Progenitor cell of endocrine pancreas (in vitro differentiated cells): ENCODE results near the gene DENND1A. TPM values are rescaled to one million over a fixed set of nuclear protein-coding genes. Genes with fewer than 3 reads are reported as not detected.
"Not testable (repeated sequence)": the region's sequence is repeated elsewhere in the genome, so short reads cannot be mapped to it uniquely, and the experiment has no call there.

Source experiments
- DNase-seq: peaks from one replicate; pipeline ENCODE4 v3.0.0; 2021; ENCODE audit warnings: low spot score; ENCODE audit not compliant: unreplicated experiment
- H3K27ac Mint-ChIP-seq: 2 replicates; pipeline ENCODE4 v1.8.0; 2021; ENCODE audit warnings: mild to moderate bottlenecking, moderate library complexity, mixed read lengths
- H3K27me3 Mint-ChIP-seq: 2 replicates; pipeline ENCODE4 v1.8.0; 2021; ENCODE audit warnings: mixed read lengths
- H3K36me3 Mint-ChIP-seq: 2 replicates; pipeline ENCODE4 v1.8.0; 2022; ENCODE audit warnings: mixed read lengths; ENCODE audit not compliant: insufficient read depth
- H3K4me1 Mint-ChIP-seq: 2 replicates; pipeline ENCODE4 v1.8.0; 2021; ENCODE audit warnings: low read depth, mixed read lengths
- H3K4me3 Mint-ChIP-seq: 2 replicates; pipeline ENCODE4 v1.8.0; 2021; ENCODE audit warnings: low read depth, mild to moderate bottlenecking, moderate library complexity, mixed read lengths
- H3K9me3 Mint-ChIP-seq: 2 replicates; pipeline ENCODE4 v1.8.0; 2021; ENCODE audit warnings: low read depth, mixed read lengths
- CTCF ChIP-seq: fragments of 200-600 bp; sonication (generic); IDR thresholded peaks from one replicate; pipeline ENCODE4 v1.5.0; 2021; ENCODE audit warnings: antibody characterized with exemption, mild to moderate bottlenecking; ENCODE audit not compliant: unreplicated experiment
- long read RNA-seq: library from polyadenylated mRNA; unstranded; transcript quantifications from one replicate; pipeline ENCODE4 v2.0.0, GENCODE V29; 2020
- total RNA-seq: library from RNA; stranded (reverse); gene quantifications from 2 replicates; pipeline ENCODE4 v1.2.1, GENCODE V29; 2021

DENND1A gene
- 20.1 and 22.4 TPM in 2 replicates for total RNA-seq
- long read RNA-seq, partial matches to known transcripts, result 1 of 14 reads
- long read RNA-seq, other reads (novel, unspliced or antisense), result 13 of 14 reads

GRCh38 chr9:123929870-123930831 lies at the start of gene DENND1A:
DENND1A (minus strand) TSS chr9:123930126; CDS start chr9:123929905, 221 bp downstream.
- peak within 1 kb of the TSS; percentile 80 for H3K27ac Mint-ChIP-seq
- H3K9me3 Mint-ChIP-seq, result no peaks in the 10 kb centered on the region
- H3K27me3 Mint-ChIP-seq, result peaks cover 35% of the 10 kb centered on the region
- no peaks in the 10 kb centered on the region for H3K36me3 Mint-ChIP-seq
- DNase-seq, result peak; percentile 89
- no peak for TF ChIP-seq CTCF
- peak within 1 kb of the TSS; percentile 83 for H3K4me3 Mint-ChIP-seq
- peaks cover 22% of the 10 kb centered on the region for H3K4me1 Mint-ChIP-seq

GRCh38 chr9:123978981-123979380 lies 49.1 kb upstream of the DENND1A start:
- TF ChIP-seq CTCF, result no peak
- Mint-ChIP-seq H3K27me3 (peaks cover 60% of the 10 kb centered on the region), H3K36me3 (no peaks in the 10 kb centered on the region), H3K9me3 (no peaks in the 10 kb centered on the region), H3K4me3 (no peak overlapping the region), H3K4me1 (no peaks in the 10 kb centered on the region), H3K27ac (no peak overlapping the region)
- DNase-seq, result no peak

- H3K9me3 Mint-ChIP-seq, DNase-seq, H3K36me3 Mint-ChIP-seq, H3K4me1 Mint-ChIP-seq, H3K27ac Mint-ChIP-seq, H3K4me3 Mint-ChIP-seq: not testable (repeated sequence)
- peaks cover 37% of the 10 kb centered on the region for H3K27me3 Mint-ChIP-seq
Measured at GRCh38 chr9:123976579-123976978, 46.7 kb upstream of the DENND1A start.

GRCh38 chr9:123975871-123976270 lies 45.9 kb upstream of the DENND1A start:
- Mint-ChIP-seq H3K27me3 (peaks cover 30% of the 10 kb centered on the region), H3K4me1 (no peaks in the 10 kb centered on the region), H3K27ac (no peak overlapping the region), H3K9me3 (no peaks in the 10 kb centered on the region), H3K4me3 (no peak overlapping the region), H3K36me3 (no peaks in the 10 kb centered on the region)
- TF ChIP-seq CTCF, result no peak
- DNase-seq, result no peak

GRCh38 chr9:123974471-123974870 lies 44.5 kb upstream of the DENND1A start:
- no peaks in the 10 kb centered on the region for H3K4me1 Mint-ChIP-seq
- no peak overlapping the region for H3K27ac Mint-ChIP-seq
- no peak for TF ChIP-seq CTCF
- no peaks in the 10 kb centered on the region for H3K36me3 Mint-ChIP-seq
- no peak overlapping the region for H3K4me3 Mint-ChIP-seq
- no peaks in the 10 kb centered on the region for H3K9me3 Mint-ChIP-seq
- peaks cover 22% of the 10 kb centered on the region for H3K27me3 Mint-ChIP-seq
- DNase-seq, result no peak
